NCI-H1092 treated with DMSO at 0.1 percent for 48 hours (cell line): ENCODE data around the gene ANP32D.
"Not testable (repeated sequence)": the region's sequence is repeated elsewhere in the genome, so short reads cannot be mapped to it uniquely, and the experiment has no call there.

Experiments used
- DNase-seq: peaks from one replicate; lab custom pipeline; 2025; lab: John Stamatoyannopoulos, UW

Gene ANP32D

GRCh38 chr12:48472259-48472658 lies at the start of gene ANP32D:
Gene ANP32D (plus strand): TSS chr12:48472559. CDS start chr12:48472665, 106 bp downstream.
- no peak for DNase-seq

- no peak for DNase-seq
These were observed 49.2 kb upstream of the ANP32D start for GRCh38 chr12:48423171-48423570.

- DNase-seq: no peak
These were observed 47.7 kb upstream of the ANP32D start for GRCh38 chr12:48424644-48425043.

- not testable (repeated sequence) for DNase-seq
These were observed 38.3 kb upstream of the ANP32D start for GRCh38 chr12:48434016-48434415.

DNA sequence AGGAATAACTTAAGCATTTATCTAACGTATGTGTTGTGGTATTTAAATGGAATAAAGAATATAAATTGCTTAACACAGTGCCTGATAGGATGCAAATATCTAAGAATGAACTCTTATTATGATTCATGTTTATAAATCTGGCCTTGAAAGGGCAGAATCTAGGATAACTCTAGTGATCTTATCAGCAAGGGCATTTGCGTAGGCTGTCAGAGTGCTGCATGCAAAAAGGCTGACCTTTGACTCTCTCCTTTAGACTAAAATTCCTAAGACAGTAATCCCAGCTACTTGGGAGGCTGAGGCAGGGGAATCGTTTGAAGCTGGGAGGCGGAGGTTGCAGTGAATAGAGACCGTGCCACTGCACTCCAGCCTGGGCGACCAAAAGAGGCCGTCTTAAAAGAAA lies 31.3 kb upstream of the ANP32D start:
- no peak for DNase-seq

DNA sequence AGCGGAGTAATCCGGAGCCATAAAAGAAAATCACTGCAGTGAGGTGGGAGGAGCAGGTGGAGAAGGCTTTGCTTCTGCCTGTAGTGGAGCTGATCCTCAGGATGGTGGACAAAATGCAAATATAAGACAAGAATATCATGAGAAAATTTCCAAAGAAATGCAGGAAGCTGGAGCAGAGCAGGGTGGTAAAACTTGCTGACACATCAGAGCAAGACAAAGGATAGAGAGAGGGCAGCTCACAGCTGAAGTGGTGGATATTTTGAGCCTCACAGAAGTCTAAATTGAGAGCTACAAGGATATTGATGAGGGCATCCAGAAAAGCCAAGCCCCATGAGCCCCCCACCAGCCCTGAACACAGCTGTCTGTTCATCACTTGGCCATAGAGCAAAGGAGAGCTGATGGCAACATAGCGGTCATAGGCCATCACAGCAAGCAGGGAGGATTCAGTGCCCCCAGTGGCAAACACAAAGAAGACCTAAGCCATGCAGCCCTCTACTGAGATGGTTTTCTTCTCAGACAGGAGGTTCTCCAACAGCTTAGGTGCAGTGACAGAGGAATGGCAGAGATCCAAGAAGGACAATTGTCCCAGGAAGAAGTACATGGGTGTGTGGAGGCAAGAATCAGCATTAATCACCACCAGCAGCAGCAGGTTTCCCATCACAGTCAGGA lies 30.0 kb upstream of the ANP32D start:
- DNase-seq: no peak

- DNase-seq: no peak
These were observed 26.8 kb upstream of the ANP32D start for GRCh38 chr12:48445538-48445937.

DNA sequence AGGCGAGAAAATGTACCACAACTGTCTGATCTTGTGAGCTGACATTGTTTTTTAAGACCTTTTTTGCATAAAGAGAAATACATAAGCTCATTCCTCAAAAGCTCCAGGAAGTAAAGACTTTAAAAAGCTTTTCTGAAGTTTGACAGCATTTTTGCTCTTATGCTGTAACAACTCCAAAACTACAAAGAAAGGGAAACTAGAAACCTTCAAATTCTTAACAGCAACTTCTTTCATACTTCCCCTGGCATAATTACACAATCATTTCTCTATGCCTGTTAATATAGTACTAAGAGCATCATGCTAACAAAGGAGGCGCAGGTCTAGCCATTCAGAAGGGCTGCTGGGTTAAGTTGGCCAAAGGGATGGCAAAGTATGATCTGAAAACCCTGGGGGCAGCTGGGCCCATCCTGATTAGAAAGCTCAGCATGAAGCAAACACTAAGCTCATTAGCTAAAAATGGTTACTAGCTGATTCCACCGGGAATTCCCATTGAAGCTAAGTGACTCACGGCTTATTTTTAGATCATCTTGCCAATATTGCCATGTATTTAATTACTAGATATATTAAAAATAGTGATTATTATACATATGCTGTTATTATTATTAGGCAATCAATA lies 26.1 kb upstream of the ANP32D start:
- no peak for DNase-seq

DNA sequence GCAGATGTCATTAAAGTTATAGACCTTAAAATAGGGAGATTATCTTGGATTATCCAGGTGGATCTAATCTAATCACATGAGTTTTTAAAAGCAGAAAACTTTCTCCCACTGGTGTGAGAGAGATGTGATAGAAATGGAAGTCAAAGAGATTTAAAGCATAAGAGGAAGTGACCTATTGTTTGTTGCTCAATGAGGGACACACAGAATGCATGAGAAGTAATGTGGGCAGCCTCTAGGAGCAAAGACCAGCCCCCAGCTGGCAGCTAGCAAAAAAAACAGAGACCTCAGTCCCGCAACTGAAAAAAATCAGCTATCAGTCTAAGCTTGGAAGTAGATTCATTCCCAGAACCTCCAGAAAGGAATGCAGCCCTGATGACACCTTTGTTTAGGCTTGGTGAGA lies 24.6 kb upstream of the ANP32D start:
- DNase-seq: no peak

GRCh38 chr12:48451372-48451771 lies 21.0 kb upstream of the ANP32D start:
- no peak for DNase-seq

- not testable (repeated sequence) for DNase-seq
These were observed 19.4 kb upstream of the ANP32D start for GRCh38 chr12:48452961-48453360.

DNA sequence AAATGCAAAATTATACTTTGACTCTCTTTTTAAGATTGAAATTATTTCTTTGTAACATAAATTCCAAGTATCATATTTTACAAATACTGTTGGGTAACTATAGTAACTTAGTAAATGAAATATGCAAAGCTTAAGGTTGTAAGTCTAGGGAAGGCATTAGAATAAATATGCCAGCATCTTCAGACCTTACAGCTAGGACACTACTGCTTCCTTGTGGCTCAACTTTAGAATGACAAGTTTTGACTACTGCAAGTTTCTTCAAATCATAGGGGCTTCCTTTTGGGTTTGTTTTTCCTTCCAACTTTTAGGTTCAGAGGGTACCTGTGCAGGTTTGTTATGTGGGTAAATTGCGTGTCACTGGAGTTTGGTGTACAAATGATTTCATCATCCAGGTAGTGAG lies 17.7 kb upstream of the ANP32D start:
- DNase-seq: peak; percentile 1

- DNase-seq: no peak
These were observed 17.2 kb upstream of the ANP32D start for GRCh38 chr12:48455116-48455515.

DNA sequence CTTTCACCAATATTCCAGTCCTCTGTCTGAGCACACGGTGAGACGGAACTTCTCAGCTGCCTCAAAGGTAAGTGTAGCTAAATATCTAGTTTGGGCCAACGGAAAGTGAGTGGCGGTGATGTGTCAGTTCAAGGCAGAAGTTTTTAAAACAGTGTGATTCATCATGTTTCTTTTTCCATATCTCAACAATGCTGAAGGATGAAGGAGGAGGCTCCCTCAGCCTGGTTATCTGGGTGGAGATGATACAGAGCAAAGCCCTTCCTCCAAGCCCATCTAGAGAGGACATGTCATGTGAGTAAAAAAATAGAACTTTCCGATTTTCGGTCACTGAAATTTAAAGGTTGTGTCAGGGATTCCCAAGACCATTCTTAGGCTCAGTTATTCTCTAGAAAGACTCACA lies 13.1 kb upstream of the ANP32D start:
- no peak for DNase-seq

DNA sequence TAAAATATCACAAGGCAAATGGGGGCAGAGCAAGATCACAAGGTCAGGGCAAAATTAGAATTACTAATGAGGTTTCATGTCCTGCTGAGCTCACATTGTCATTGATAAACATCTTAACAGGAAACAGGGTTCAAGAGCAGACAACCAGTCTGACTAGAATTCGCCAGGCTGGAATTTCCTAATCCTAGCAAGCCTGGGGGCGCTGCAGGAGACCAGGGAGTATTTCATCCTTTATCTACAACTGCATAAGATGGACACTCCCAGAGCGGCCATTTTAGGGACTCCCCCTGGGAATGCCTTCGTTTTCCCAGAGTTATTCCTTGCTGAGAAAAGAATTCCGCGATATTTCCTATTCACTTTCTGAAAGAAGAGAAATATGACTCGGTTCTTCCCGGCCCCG lies 3.3 kb upstream of the ANP32D start:
- DNase-seq: not testable (repeated sequence)

DNA sequence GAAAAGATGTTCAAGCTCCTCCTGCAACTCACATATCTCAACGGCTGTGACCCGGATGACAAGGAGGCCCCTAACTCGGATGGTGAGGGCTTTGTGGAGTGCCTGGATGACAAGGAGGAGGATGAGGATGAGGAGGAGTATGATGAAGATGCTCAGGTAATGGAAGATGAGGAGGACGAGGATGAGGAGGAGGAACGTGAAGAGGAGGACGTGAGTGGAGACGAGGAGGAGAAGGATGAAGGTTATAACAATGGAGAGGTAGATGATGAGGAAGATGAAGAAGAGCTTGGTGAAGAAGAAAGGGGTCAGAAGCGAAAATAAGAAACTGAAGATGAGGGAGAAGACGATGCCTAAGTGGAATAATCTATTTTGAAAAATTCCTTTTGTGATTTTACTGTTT lies 702 bp downstream of the ANP32D start:
- no peak for DNase-seq

DNA sequence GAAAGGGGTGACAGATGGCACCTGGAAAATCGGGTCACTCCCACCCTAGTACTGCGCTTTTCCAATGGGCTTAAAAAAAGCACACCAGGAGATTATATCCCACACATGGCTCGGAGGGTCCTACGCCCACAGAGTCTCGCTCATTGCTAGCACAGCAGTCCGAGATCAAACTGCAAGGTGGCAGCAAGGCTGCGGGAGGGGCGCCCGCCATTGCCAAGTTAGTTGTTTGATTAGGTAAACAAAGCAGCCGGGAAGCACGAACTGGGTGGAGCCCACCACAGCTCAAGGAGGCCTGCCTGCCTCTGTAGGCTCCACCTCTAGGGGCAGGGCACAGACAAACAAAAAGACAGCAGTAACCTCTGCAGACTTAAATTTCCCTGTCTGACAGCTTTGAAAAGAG lies 2.1 kb downstream of the ANP32D start:
- DNase-seq: not testable (repeated sequence)

GRCh38 chr12:48482198-48482597 lies 9.8 kb downstream of the ANP32D start, which contains the start of gene C12orf54:
Gene C12orf54 (plus strand): TSS chr12:48482498. CDS start chr12:48483297, 799 bp downstream.
- DNase-seq: no peak

GRCh38 chr12:48482930-48483329 lies 10.6 kb downstream of the ANP32D start:
- DNase-seq: no peak

DNA sequence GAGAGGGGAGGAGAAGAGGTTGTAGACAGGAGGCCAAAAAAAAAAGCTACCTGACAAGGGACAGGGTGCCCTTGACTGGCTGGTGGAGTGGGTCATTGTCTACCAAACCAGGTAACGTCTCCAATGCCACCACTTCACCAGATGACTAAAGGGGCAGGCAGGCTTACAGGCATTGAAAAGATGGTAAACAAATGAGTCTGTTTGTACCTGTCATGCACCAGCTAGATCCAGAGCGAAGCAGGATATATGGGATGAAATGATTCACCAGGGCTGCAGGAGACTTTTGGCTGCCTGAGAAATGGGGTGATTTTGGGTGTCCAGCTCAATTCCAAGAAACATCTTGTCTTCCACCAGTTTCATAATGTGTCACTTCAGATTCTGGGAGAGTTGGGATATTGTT lies 13.9 kb downstream of the ANP32D start:
- DNase-seq: no peak

DNA sequence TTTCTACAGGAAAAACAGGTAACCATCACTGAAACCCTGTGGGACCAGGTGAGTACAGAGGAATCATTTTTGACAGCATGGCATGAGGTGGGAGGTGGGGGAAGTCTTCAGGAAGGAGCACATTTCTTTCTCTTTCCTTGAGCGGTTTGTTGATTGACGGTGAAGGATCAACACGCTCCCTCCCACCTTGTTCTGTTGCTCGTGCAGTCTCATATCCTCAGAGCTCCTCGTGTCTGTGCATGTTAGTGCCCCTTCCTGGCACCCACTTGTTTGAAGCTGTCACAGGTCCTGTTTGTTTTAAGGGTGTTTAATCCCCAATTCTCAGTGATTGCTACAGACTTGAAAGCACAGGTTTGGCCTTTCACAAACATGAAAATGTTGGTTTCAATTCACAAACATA lies 14.3 kb downstream of the ANP32D start:
- no peak for DNase-seq

DNA sequence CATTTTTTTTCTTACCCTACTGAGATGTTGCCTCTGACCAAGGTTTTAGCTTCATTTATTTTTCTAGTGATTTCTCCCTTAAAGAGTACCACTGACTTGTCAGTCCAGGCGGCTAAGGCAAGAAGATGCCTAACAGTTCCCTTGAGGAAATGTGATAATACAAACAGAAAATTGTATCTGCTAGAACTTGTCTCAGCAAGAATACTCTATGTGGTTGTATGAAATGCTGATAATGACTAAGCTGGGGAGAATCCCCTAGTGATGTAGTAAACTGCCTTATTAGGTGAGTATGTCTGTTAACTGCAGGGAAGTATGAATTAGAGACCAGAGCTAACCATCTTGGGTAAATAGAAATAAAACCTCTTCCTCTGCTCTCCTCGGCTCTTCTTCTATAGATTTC lies 16.7 kb downstream of the ANP32D start:
- no peak for DNase-seq

- not testable (repeated sequence) for DNase-seq
These were observed 17.1 kb downstream of the ANP32D start for GRCh38 chr12:48489456-48489855.

DNA sequence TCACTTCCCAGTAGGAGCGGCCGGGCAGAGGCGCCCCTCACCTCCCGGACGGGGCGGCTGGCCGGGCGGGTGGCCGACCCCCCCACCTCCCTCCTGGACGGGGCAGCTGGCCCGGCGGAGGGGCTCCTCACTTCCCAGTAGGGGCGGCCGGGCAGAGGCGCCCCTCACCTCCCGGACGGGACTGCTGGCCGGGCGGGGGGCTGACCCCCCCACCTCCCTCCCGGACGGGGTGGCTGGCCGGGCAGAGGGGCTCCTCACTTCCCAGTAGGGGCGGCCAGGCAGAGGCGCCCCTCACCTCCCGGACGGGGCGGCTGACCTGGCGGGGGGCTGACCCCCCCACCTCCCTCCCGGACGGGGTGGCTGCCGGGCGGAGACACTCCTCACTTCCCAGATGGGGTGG lies 27.9 kb downstream of the ANP32D start:
- DNase-seq: not testable (repeated sequence)
